ENCODE results near the gene OR9G1.
"Not testable (repeated sequence)": the region's sequence is repeated elsewhere in the genome, so short reads cannot be mapped to it uniquely, and the experiment has no call there.

The OR9G1 gene

GRCh38 chr11:56698795-56699194 lies at the start of gene OR9G1:
Gene OR9G1 (plus strand): TSS chr11:56699095. CDS start chr11:56700388, 1,293 bp downstream.
- no peak for DNase-seq

- no peak for DNase-seq
These were observed 39.1 kb upstream of the OR9G1 start for GRCh38 chr11:56659755-56660154.

GRCh38 chr11:56663386-56663785 lies 35.5 kb upstream of the OR9G1 start, which contains the start of gene OR5AR1:
Gene OR5AR1 (plus strand): TSS chr11:56663686. CDS start chr11:56663686, 0 bp downstream.
- no peak for DNase-seq

GRCh38 chr11:56670984-56671383 lies 27.9 kb upstream of the OR9G1 start:
- DNase-seq = no peak

GRCh38 chr11:56688554-56689100 lies 10.3 kb upstream of the OR9G1 start:
- no peak for DNase-seq

- not testable (repeated sequence) for DNase-seq
These were observed 7.7 kb upstream of the OR9G1 start for GRCh38 chr11:56691179-56691578.

- DNase-seq = no peak
These were observed 5.5 kb upstream of the OR9G1 start for GRCh38 chr11:56693428-56693827.

- no peak for DNase-seq
These were observed 1.5 kb downstream of the OR9G1 start for GRCh38 chr11:56700242-56700913.

- DNase-seq = no peak
These were observed 2.1 kb downstream of the OR9G1 start for GRCh38 chr11:56700914-56701485.

- no peak for DNase-seq
These were observed 7.0 kb downstream of the OR9G1 start for GRCh38 chr11:56705784-56706396.

GRCh38 chr11:56706486-56706885 lies 7.6 kb downstream of the OR9G1 start:
- DNase-seq = no peak

- no peak for DNase-seq
These were observed 15.3 kb downstream of the OR9G1 start for GRCh38 chr11:56714206-56714605.

GRCh38 chr11:56716379-56716854 lies 17.5 kb downstream of the OR9G1 start:
- DNase-seq = no peak

GRCh38 chr11:56720513-56720912 lies 21.6 kb downstream of the OR9G1 start:
- DNase-seq = no peak

- DNase-seq = no peak
These were observed 41.2 kb downstream of the OR9G1 start for GRCh38 chr11:56740107-56740506.

GRCh38 chr11:56740886-56741285 lies 42.0 kb downstream of the OR9G1 start:
- no peak for DNase-seq

- DNase-seq = no peak
These were observed 49.7 kb downstream of the OR9G1 start, which contains the start of gene OR9G4 for GRCh38 chr11:56748597-56748996. Gene OR9G4 (minus strand): TSS chr11:56748697. CDS start chr11:56743766, 4,931 bp downstream.

- DNase-seq = no peak
These were observed 51.3 kb downstream of the OR9G1 start for GRCh38 chr11:56750190-56750589.

GRCh38 chr11:56751480-56751879 lies 52.6 kb downstream of the OR9G1 start:
- no peak for DNase-seq
